Neural crest cell (in vitro differentiated cells): Measurements from ENCODE around the gene DIAPH2. TPM values are rescaled to one million over a fixed set of nuclear protein-coding genes. Genes with fewer than 3 reads are reported as not detected.

Experiments
- DNase-seq: peaks from one replicate; pipeline ENCODE4 v3.0.0; 2021; ENCODE audit warnings: low read depth, mixed read lengths, low spot score
- H3K27ac Mint-ChIP-seq: one replicate; pipeline ENCODE4 v1.8.0; 2021; ENCODE audit warnings: mild to moderate bottlenecking, mixed read lengths; ENCODE audit not compliant: unreplicated experiment
- H3K27me3 Mint-ChIP-seq: 2 replicates; pipeline ENCODE4 v1.8.0; 2021; ENCODE audit warnings: low read depth, mild to moderate bottlenecking, mixed read lengths
- H3K36me3 Mint-ChIP-seq: 2 replicates; pipeline ENCODE4 v1.8.0; 2021; ENCODE audit warnings: low read depth, mild to moderate bottlenecking, mixed read lengths
- H3K4me1 Mint-ChIP-seq: 2 replicates; pipeline ENCODE4 v1.8.0; 2021; ENCODE audit warnings: mixed read lengths
- H3K4me3 Mint-ChIP-seq: one replicate; pipeline ENCODE4 v1.8.0; 2021; ENCODE audit warnings: mild to moderate bottlenecking, mixed read lengths
- H3K9me3 Mint-ChIP-seq: 2 replicates; pipeline ENCODE4 v1.8.0; 2021; ENCODE audit warnings: mixed read lengths
- CTCF ChIP-seq: fragments of 200-600 bp; sonication (generic); conservative IDR thresholded peaks from 2 replicates; pipeline ENCODE4 v1.5.0; 2021; ENCODE audit warnings: antibody characterized with exemption, mild to moderate bottlenecking
- total RNA-seq: library from RNA; stranded (reverse); gene quantifications from 2 replicates; pipeline ENCODE4 v1.2.1, GENCODE V29; 2021

Gene DIAPH2
- total RNA-seq, 1 donor from 2014 or later = 8.4 TPM

GRCh38 chrX:97175147-97175546 is 490.5 kb downstream of the DIAPH2 start:
- Mint-ChIP-seq H3K36me3 (peaks cover 7% of the 10 kb centered on the region), H3K4me1 (no peaks in the 10 kb centered on the region), H3K9me3 (peaks cover 6% of the 10 kb centered on the region), H3K27me3 (no peaks in the 10 kb centered on the region), H3K4me3 (no peak overlapping the region), H3K27ac (no peak overlapping the region)
- no peak for TF ChIP-seq CTCF
- no peak for DNase-seq

GRCh38 chrX:97189668-97190067 is 505.0 kb downstream of the DIAPH2 start:
- H3K4me3 Mint-ChIP-seq = no peak overlapping the region
- peaks cover 9% of the 10 kb centered on the region for H3K4me1 Mint-ChIP-seq
- H3K27ac Mint-ChIP-seq = no peak overlapping the region
- no peaks in the 10 kb centered on the region for H3K36me3 Mint-ChIP-seq
- no peaks in the 10 kb centered on the region for H3K27me3 Mint-ChIP-seq
- no peak for TF ChIP-seq CTCF
- H3K9me3 Mint-ChIP-seq = no peaks in the 10 kb centered on the region
- no peak for DNase-seq

GRCh38 chrX:97199501-97199900 is 514.9 kb downstream of the DIAPH2 start:
- Mint-ChIP-seq H3K4me3 (no peak overlapping the region), H3K9me3 (peaks cover 21% of the 10 kb centered on the region), H3K27ac (no peak overlapping the region), H3K4me1 (peaks cover 5% of the 10 kb centered on the region), H3K36me3 (peaks cover 17% of the 10 kb centered on the region), H3K27me3 (no peaks in the 10 kb centered on the region)
- no peak for TF ChIP-seq CTCF
- no peak for DNase-seq

- Mint-ChIP-seq H3K9me3 (peaks cover 27% of the 10 kb centered on the region), H3K4me1 (peaks cover 5% of the 10 kb centered on the region), H3K36me3 (peaks cover 20% of the 10 kb centered on the region), H3K4me3 (no peak overlapping the region), H3K27me3 (no peaks in the 10 kb centered on the region), H3K27ac (no peak overlapping the region)
- no peak for TF ChIP-seq CTCF
- no peak for DNase-seq
These were observed 515.8 kb downstream of the DIAPH2 start for GRCh38 chrX:97200454-97200853.

GRCh38 chrX:97210501-97210900 is 525.9 kb downstream of the DIAPH2 start:
- peaks cover 2% of the 10 kb centered on the region for H3K36me3 Mint-ChIP-seq
- no peak overlapping the region for H3K4me3 Mint-ChIP-seq
- no peaks in the 10 kb centered on the region for H3K27me3 Mint-ChIP-seq
- H3K9me3 Mint-ChIP-seq = peaks cover 3% of the 10 kb centered on the region
- TF ChIP-seq CTCF = no peak
- DNase-seq = no peak
- H3K27ac Mint-ChIP-seq = no peak overlapping the region
- no peaks in the 10 kb centered on the region for H3K4me1 Mint-ChIP-seq

GRCh38 chrX:97211070-97211469 is 526.4 kb downstream of the DIAPH2 start:
- Mint-ChIP-seq H3K4me1 (no peaks in the 10 kb centered on the region), H3K27me3 (no peaks in the 10 kb centered on the region), H3K9me3 (peaks cover 4% of the 10 kb centered on the region), H3K4me3 (no peak overlapping the region), H3K27ac (no peak overlapping the region), H3K36me3 (peaks cover 2% of the 10 kb centered on the region)
- DNase-seq = no peak
- no peak for TF ChIP-seq CTCF
